Thyroid gland (tissue), 4 donors: ENCODE measurements around the gene ITGA1. TPM values are rescaled to one million over a fixed set of nuclear protein-coding genes. Genes with fewer than 3 reads are reported as not detected.

Experiments used
- DNase-seq, 2 donors: peaks; one replicate each; pipeline ENCODE4 v3.0.0-alpha.2; 2019
- H3K27ac ChIP-seq, 3 donors: fragments of 200-600 bp; sonication (generic); 1 replicate in 2 of 3; 2 replicates in 1 of 3; pipeline ENCODE4 v1.5.1; 2016 to 2019; ENCODE audit warnings: mild to moderate bottlenecking in 1 of 3, moderate library complexity in 1 of 3
- H3K27me3 ChIP-seq: fragments of 200-600 bp; sonication (generic); one replicate; pipeline ENCODE4 v1.5.1; 2019
- H3K36me3 ChIP-seq, 2 donors: fragments of 200-600 bp; sonication (generic); one replicate each; pipeline ENCODE4 v1.5.1; 2016 to 2019
- H3K4me1 ChIP-seq, 2 donors: fragments of 200-600 bp; sonication (generic); one replicate each; pipeline ENCODE4 v1.5.1; 2017 to 2019
- H3K4me3 ChIP-seq, 3 donors: fragments of 200-600 bp; sonication (generic); replicated peaks in 1 of 3; 1 replicate in 2 of 3; 2 replicates in 1 of 3; pipeline ENCODE4 v1.5.1; 2016; ENCODE audit warnings: mild to moderate bottlenecking in 1 of 3
- H3K9me3 ChIP-seq: fragments of 200-600 bp; sonication (generic); one replicate; pipeline ENCODE4 v1.5.1; 2017
- POLR2A ChIP-seq, 2 donors: fragments of 450-650 bp; IDR thresholded peaks; one replicate each; pipeline ENCODE4 v1.6.1; 2017; ENCODE audit warnings: antibody characterized with exemption in 2 of 2, mild to moderate bottlenecking in 2 of 2, moderate library complexity in 1 of 2
- WGBS, 2 donors: methylation state at CpG; one replicate each; pipeline ENCODE4 v1.1.5; 2017; 5-methylcytosine and 5-hydroxymethylcytosine counted together
- intact Hi-C: fragments of 100-400 bp; cut with DNase I; formaldehyde crosslinking; loops from one replicate; pipeline ENCODE4 v1.15.1; 2023
- total RNA-seq, 4 donors: library from RNA; depleted of rRNA; stranded (reverse); fragments of >200 nt; gene quantifications; one replicate each; pipeline ENCODE4 v1.2.3, GENCODE V29; 2016
- TF ChIP-seq, protein P1 (sequence below), 6 experiments: fragments of 200-600 bp in 3 of 6; fragments of 450-650 bp in 3 of 6; sonication (generic) in 3 of 6; IDR thresholded peaks; one replicate each; pipeline ENCODE4 v1.5.1; 2016 to 2019; ENCODE audit warnings: antibody characterized with exemption in 6 of 6, mild to moderate bottlenecking in 2 of 6, inconsistent platforms in 1 of 6, moderate library complexity in 1 of 6

ITGA1 gene
- total RNA-seq, 4 donors from 2014 or later, result 38.7 to 85.9 (median 52.6) TPM

DNA sequence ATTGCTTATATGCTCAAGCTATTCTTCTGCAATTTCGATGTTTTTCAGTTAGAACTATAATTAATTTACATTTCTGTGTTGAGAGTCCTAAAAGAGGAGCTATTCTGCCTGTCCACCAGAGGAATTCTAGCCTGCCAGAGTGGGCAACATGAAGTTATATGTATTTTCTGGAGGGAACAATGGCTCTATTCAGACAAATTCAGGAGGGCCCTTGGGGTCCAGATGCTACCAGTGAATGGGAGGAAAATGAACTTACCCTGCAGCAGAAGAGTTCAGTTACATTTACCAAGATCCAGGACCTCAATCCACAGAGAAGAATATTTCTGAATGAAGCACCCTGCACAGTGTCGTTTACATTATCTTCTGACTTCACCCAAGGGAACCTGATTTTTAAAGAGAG is 80.7 kb downstream of the ITGA1 start:
- H3K27ac ChIP-seq, result no peak overlapping the region

DNA sequence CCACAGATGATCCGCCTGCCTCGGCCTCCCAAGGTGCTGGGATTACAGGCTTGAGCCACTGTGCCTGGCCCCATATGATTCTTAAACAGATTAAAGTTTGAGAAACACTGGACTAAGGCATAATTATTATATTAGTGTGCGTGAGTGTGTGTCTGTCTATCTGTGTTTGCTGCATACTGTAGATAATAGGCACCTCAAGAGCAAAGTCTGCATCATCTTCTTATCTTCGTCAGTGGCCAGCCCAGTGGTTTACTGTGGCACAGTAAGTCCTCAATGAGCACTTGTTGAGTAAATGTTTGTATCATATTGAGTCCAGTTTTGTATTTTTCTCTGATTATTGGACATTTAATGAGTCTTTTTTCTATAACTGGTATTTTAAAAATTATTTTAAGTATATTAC is 81.7 kb downstream of the ITGA1 start:
- intact Hi-C loops, result loop anchor here (10.0 kb wide), 1 partner anchor 85 kb away; the partner anchor contains the start of genes ITGA1 and PELO
- Histone ChIP-seq H3K9me3 (no peaks in the 10 kb centered on the region), H3K4me1 (peaks cover 6 to 13% of the 10 kb centered on the region in 2 donors), H3K27ac (no peak overlapping the region), H3K36me3 (no peaks in the 10 kb centered on the region), H3K27me3 (no peaks in the 10 kb centered on the region), H3K4me3 (no peak overlapping the region)
- WGBS, 2 donors, result 97% methylated on average over 4 of the region's 4 CpGs
- DNase-seq, result no peak
- no peak for TF ChIP-seq POLR2A (IDR thresholded peaks at IDR 0.05)
- TF ChIP-seq, protein P1, sequence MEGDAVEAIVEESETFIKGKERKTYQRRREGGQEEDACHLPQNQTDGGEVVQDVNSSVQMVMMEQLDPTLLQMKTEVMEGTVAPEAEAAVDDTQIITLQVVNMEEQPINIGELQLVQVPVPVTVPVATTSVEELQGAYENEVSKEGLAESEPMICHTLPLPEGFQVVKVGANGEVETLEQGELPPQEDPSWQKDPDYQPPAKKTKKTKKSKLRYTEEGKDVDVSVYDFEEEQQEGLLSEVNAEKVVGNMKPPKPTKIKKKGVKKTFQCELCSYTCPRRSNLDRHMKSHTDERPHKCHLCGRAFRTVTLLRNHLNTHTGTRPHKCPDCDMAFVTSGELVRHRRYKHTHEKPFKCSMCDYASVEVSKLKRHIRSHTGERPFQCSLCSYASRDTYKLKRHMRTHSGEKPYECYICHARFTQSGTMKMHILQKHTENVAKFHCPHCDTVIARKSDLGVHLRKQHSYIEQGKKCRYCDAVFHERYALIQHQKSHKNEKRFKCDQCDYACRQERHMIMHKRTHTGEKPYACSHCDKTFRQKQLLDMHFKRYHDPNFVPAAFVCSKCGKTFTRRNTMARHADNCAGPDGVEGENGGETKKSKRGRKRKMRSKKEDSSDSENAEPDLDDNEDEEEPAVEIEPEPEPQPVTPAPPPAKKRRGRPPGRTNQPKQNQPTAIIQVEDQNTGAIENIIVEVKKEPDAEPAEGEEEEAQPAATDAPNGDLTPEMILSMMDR (IDR thresholded peaks at IDR 0.05), result no peak

More for the DNA sequence above, 80.7 kb downstream of the ITGA1 start:
- no peak for DNase-seq
- intact Hi-C loops, result loop anchor here (10.0 kb wide), 1 partner anchor 84 kb away; the partner anchor contains the start of genes ITGA1 and PELO
- Histone ChIP-seq H3K27me3 (no peaks in the 10 kb centered on the region), H3K9me3 (no peaks in the 10 kb centered on the region), H3K4me3 (no peak overlapping the region), H3K4me1 (peaks cover 13 to 21% of the 10 kb centered on the region in 2 donors), H3K36me3 (no peaks in the 10 kb centered on the region)
- 94% methylated on average over 2 of the region's 2 CpGs for WGBS, 2 donors
- TF ChIP-seq POLR2A (IDR thresholded peaks at IDR 0.05), result no peak
- TF ChIP-seq, protein P1 (IDR thresholded peaks at IDR 0.05), result no peak

DNA sequence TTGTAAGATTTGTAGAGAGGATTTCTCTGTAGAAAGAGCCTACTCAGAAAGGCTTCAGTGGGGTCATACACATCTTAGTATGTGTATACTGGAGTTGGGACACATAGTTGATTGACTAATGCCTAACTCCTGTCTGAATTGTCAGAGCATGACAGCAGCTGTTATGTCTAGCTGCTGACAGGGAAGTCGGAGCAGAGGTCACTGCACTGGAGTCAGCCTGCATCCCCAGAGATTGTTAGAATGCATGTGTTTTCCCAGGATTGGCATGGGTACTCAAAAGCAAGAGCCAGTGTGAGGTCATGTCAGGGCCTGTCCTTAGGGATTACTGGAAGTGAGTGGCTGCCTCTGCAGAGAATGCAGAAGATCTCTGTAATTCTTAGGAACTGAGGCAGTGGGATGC is 82.7 kb downstream of the ITGA1 start:
- no peaks in the 10 kb centered on the region for H3K36me3 ChIP-seq
- no peak for TF ChIP-seq POLR2A (IDR thresholded peaks at IDR 0.05)
- TF ChIP-seq, protein P1 (IDR thresholded peaks at IDR 0.05), result no peak
- WGBS, 2 donors, result 23 to 100% methylated on average over 1 of the region's 1 CpG
- intact Hi-C loops, result no loop called here
- no peaks in the 10 kb centered on the region for H3K9me3 ChIP-seq
- no peaks in the 10 kb centered on the region for H3K27me3 ChIP-seq
- no peak overlapping the region for H3K27ac ChIP-seq
- DNase-seq, result peak in 1 of 2 donors; percentile 17
- H3K4me3 ChIP-seq, result no peak overlapping the region
- peaks cover 0 to 8% of the 10 kb centered on the region in 2 donors for H3K4me1 ChIP-seq

GRCh38 chr5:52875827-52876226 is 88.1 kb downstream of the ITGA1 start:
- no peaks in the 10 kb centered on the region for H3K36me3 ChIP-seq
- intact Hi-C loops, result no loop called here
- no peaks in the 10 kb centered on the region for H3K27me3 ChIP-seq
- H3K4me3 ChIP-seq, result no peak overlapping the region
- peak overlapping the region in 1 of 3 donors; percentile 21 for H3K27ac ChIP-seq
- TF ChIP-seq, protein P1 (IDR thresholded peaks at IDR 0.05), result no peak
- TF ChIP-seq POLR2A (IDR thresholded peaks at IDR 0.05), result no peak
- peaks cover 0 to 3% of the 10 kb centered on the region in 2 donors for H3K4me1 ChIP-seq
- H3K9me3 ChIP-seq, result no peaks in the 10 kb centered on the region
- WGBS, 2 donors, result 64 to 67% methylated on average over 3 of the region's 3 CpGs
- no peak for DNase-seq

DNA sequence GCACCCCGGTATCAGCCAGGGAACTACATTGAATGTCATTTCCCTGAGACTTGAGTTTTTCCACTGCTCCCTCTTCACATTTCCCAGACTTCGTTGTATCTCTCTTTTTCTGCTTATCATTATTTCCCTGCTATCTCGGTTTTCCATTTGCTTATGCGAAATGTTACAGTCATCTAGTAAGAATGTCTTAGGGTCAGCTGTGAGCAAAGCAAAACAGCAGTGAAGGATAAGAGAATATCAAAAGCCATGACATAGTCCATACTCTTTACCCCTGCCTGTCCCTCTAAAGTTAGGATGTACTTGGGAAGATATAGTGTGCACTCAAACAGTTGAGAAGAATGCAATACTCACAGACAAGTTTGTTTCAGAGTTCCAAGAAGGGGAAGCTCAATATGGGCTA is 88.7 kb downstream of the ITGA1 start:
- Histone ChIP-seq H3K27ac (peak overlapping the region in 1 of 3 donors; percentile 21), H3K4me1 (no peaks in the 10 kb centered on the region), H3K9me3 (no peaks in the 10 kb centered on the region), H3K4me3 (no peak overlapping the region), H3K27me3 (no peaks in the 10 kb centered on the region), H3K36me3 (no peaks in the 10 kb centered on the region)
- no peak for TF ChIP-seq POLR2A (IDR thresholded peaks at IDR 0.05)
- TF ChIP-seq, protein P1 (IDR thresholded peaks at IDR 0.05), result no peak
- intact Hi-C loops, result no loop called here
- no peak for DNase-seq
- WGBS, 2 donors, result 83 to 84% methylated on average over 4 of the region's 4 CpGs
